GM19452 (cell line): Measurements from ENCODE around the gene CCDC170.
"Not testable (repeated sequence)": the region's sequence is repeated elsewhere in the genome, so short reads cannot be mapped to it uniquely, and the experiment has no call there.

Experiments
- ATAC-seq: cut with Tn5 transposase; IDR thresholded peaks from one replicate; pipeline ENCODE4 v1.9.1; 2021; ENCODE audit not compliant: unreplicated experiment

The CCDC170 gene

GRCh38 chr6:151493161-151493803 lies 535 bp upstream of the CCDC170 start:
- no peak for ATAC-seq

DNA sequence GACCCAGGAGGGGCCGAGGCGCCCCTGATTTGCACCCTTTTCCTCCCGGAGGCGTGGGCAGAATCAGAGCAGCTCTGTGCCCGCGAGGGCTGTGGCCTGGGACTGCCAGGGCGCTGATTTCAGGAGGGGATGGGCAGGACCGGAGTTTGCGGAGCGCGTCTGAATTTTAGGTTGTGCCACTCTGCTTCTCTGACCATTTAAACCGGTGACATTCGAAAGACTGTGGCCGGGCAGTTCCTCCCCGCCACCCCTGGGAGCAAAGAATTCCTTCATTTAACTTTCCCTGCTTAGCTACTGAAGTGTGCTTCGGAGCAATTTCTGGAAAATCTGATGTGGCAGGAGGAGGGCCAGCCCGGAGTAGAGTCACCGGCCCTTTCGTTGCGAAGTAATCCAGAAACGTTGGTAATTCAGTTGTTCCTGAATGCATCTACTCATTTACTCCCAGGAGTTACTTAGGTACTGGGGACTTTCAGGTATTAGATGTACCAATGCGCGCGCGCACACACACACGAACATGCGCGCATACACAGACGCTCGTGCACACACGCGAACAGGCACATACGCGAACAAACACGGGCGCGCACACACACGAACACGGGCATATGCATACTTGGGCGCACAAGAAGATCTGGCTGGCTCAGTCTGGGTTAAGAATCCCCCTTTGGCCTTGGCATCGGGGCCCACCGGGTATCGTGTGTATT lies 568 bp downstream of the CCDC170 start:
- ATAC-seq = no peak

- no peak for ATAC-seq
Observed at GRCh38 chr6:151494936-151495320, 1.1 kb downstream of the CCDC170 start.

DNA sequence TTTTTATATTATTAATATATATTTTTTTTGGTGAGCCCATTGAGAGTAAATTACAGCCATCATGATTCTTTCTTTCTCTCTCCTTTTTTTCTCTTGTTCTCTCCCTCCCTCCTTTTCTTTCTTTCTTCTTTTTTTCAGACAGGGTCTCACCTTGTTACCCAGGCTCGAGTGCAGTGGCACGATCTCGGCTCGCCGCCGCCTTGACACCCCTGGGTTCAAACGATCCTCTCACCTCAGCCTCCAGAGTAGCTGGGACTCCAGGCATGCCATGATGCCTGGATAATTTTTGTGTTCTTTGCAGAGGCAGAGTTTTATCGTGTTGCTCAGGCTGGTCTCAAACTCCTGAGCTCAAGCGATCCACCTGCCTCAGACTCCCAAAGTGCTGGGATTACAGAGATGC lies 1.6 kb downstream of the CCDC170 start:
- no peak for ATAC-seq

- peak; percentile 31 for ATAC-seq
Observed at GRCh38 chr6:151497905-151498304, 4.1 kb downstream of the CCDC170 start.

GRCh38 chr6:151498327-151498726 lies 4.5 kb downstream of the CCDC170 start:
- ATAC-seq = peak; percentile 73

DNA sequence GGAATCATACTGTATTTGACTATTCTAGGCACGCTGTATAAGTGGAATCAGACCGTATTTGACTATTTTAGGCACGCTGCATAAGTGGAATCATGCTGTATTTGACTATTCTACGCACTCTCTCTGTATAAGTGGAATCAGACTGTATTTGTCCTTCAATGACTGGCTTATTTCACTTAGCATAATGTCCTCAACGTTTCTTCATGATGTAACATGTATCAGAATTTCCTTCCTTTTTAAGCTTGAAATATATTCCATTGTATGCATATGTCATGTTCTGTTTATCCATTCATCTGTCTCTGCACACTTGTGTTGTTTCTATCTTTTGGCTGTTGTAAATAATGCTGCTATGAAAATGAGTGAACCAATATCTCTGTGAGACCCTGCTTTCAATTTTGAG lies 5.7 kb downstream of the CCDC170 start:
- ATAC-seq = no peak

- no peak for ATAC-seq
Observed at GRCh38 chr6:151501511-151502136, 7.8 kb downstream of the CCDC170 start.

- no peak for ATAC-seq
Observed at GRCh38 chr6:151502499-151502898, 8.7 kb downstream of the CCDC170 start.

- no peak for ATAC-seq
Observed at GRCh38 chr6:151506761-151507160, 12.9 kb downstream of the CCDC170 start.

DNA sequence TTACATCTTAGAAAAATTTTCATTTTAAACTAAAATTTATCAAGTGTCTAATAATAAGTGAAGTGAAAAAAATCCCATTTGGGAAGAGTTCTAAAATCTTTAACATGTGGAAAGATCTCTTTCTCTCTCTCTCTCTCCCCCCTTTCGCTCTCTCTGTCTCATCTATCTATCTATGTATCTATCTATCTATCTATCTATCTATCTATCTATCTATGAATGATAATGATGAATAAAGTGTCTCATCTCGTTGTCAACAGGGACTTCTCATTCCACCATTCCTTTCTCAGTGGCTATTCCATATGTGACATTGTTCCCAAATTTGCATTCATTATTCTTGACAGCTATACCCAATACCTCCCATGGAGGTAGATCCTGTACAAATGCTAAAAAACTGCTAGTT lies 15.2 kb downstream of the CCDC170 start:
- no peak for ATAC-seq

DNA sequence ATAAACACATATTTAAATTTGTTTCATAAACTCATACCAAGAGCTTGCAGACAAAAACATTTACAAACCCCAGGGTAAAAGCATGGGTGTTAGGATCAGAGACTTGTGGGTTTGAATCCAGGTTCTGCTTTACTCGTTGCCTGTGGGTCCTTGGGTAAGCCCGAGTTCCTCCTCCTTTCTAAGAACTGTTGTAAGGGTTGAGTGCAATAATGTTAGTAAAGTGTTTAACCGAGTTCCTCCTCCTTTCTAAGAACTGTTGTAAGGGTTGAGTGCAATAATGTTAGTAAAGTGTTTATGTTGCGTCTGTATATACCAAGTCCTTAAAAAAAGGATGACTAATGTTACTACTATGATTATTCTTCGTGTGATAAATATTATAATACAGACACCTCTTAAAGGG lies 18.7 kb downstream of the CCDC170 start:
- ATAC-seq = no peak

GRCh38 chr6:151514000-151514730 lies 20.3 kb downstream of the CCDC170 start:
- ATAC-seq = no peak

- not testable (repeated sequence) for ATAC-seq
Observed at GRCh38 chr6:151518992-151519391, 25.2 kb downstream of the CCDC170 start.

GRCh38 chr6:151523034-151523433 lies 29.2 kb downstream of the CCDC170 start:
- no peak for ATAC-seq

DNA sequence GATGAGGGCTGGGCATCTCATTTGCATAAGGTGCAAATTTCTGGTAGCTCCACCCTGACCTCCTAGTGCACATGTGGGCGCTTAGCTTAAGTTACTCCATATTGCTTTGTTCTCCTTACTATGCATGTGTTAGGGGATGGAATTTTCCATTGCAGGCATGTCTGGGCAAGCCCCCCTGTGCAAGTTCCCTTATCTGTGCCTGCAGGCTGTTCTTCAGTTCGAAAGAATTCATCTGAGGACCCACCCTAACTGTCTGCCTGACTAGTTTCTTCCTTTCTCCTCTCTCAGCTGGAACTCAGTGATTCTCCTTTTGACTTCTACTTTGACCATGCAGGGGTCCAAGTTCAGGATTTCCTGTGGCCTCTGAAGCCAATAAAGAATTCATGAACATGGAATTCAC lies 30.2 kb downstream of the CCDC170 start:
- ATAC-seq = no peak

DNA sequence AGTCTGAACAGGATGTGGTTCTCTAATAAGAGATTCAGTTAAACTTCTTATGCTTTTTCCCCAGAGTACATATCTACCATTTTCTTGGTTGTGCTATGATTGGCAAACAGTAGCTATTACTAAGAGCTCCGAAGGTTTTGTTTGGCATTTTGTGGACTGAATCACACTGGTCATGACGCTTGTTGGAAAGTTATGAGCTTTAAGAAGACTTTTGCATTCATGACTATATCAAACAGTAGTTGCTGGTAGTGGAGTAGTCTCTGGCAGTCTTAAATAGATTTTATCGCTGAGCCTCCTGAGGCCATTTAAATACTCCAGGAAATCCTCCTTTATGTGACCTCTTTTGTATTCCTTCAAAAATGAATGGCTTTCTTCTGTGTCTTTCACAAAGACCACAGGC lies 40.8 kb downstream of the CCDC170 start:
- no peak for ATAC-seq

DNA sequence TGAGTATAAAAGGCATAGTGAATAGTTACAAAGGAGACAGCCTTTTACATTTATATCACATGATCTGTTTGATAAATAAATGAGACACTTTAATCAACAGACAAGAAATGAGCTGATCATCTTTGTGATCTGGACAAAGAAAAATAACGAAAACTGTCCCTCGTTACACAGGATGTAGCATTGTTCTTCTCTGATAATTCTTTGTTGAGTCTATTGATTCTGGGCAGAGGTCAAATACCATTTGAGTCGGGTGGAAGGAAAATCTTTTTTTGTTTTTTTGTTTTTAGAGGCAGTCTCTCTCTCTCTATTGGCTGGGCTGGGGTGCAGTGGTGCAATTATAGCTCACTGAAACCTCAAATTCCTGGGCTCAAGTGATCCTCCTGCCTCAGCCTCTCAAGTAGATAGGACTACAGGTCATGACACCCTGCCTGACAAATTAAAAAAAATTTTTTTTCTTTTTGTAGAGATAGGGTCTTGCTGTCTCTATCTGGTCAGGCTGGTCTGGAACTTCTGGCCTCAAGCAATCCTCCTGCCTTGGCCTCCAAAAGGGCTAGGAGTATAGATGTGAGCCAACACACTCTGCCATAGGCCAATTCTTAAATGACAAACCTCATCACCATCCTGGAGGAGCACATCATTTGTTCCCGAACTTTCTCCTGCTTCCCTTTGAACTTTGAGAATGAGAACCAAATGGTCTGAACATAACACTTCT lies 41.8 kb downstream of the CCDC170 start:
- no peak for ATAC-seq

- no peak for ATAC-seq
Observed at GRCh38 chr6:151536188-151536479, 42.3 kb downstream of the CCDC170 start.

- ATAC-seq = no peak
Observed at GRCh38 chr6:151537556-151537955, 43.7 kb downstream of the CCDC170 start.

- no peak for ATAC-seq
Observed at GRCh38 chr6:151539506-151540268, 45.9 kb downstream of the CCDC170 start.
